KMS-11 (cell line): ENCODE measurements around the gene MACROH2A1.

ENCODE experiments used
- H2AFZ ChIP-seq: fragments of 200-600 bp; sonication (generic); 2 replicates; pipeline ENCODE4 v1.6.1; 2016; ENCODE audit warnings: antibody characterized with exemption, mixed run types, low read depth
- H3K27ac ChIP-seq: fragments of 200-600 bp; sonication (generic); 2 replicates; pipeline ENCODE4 v1.6.1; 2016; ENCODE audit warnings: mild to moderate bottlenecking, mixed run types
- H3K27me3 ChIP-seq: fragments of 200-600 bp; sonication (generic); 2 replicates; pipeline ENCODE4 v1.6.1; 2017; ENCODE audit warnings: mild to moderate bottlenecking, low read depth, mixed run types, moderate library complexity; ENCODE audit not compliant: insufficient read depth
- H3K36me3 ChIP-seq: fragments of 200-600 bp; sonication (generic); 2 replicates; pipeline ENCODE4 v1.6.1; 2017; ENCODE audit warnings: mild to moderate bottlenecking, mixed run types; ENCODE audit not compliant: insufficient read depth
- H3K4me1 ChIP-seq: fragments of 200-600 bp; sonication (generic); 2 replicates; pipeline ENCODE4 v1.6.1; 2016; ENCODE audit warnings: mild to moderate bottlenecking, low read depth, mixed run types; ENCODE audit not compliant: poor library complexity, severe bottlenecking
- H3K4me2 ChIP-seq: fragments of 200-600 bp; sonication (generic); 2 replicates; pipeline ENCODE4 v1.7.0; 2016; ENCODE audit warnings: mild to moderate bottlenecking, mixed run types
- H3K4me3 ChIP-seq: fragments of 200-600 bp; sonication (generic); IDR thresholded peaks from 2 replicates; pipeline ENCODE4 v1.6.1; 2017; ENCODE audit warnings: low read depth, low read length, mixed read lengths; ENCODE audit not compliant: insufficient read depth
- H3K79me2 ChIP-seq: fragments of 200-600 bp; sonication (generic); 2 replicates; pipeline ENCODE4 v1.6.1; 2016; ENCODE audit warnings: low read depth, mixed run types; ENCODE audit not compliant: insufficient read depth
- H3K9ac ChIP-seq: fragments of 200-600 bp; sonication (generic); 2 replicates; pipeline ENCODE4 v1.6.1; 2016; ENCODE audit warnings: mild to moderate bottlenecking, mixed run types
- H4K20me1 ChIP-seq: fragments of 200-600 bp; sonication (generic); 2 replicates; pipeline ENCODE4 v1.6.1; 2016; ENCODE audit warnings: mild to moderate bottlenecking, mixed run types; ENCODE audit not compliant: insufficient read depth
- CTCF ChIP-seq: fragments of 200-600 bp; sonication (generic); conservative IDR thresholded peaks from 2 replicates; pipeline ENCODE4 v1.6.1; 2017; ENCODE audit warnings: low read depth, mild to moderate bottlenecking, antibody characterized with exemption, low read length, moderate library complexity, mixed read lengths

MACROH2A1 gene

GRCh38 chr5:135362102-135362501 is 36.9 kb downstream of the MACROH2A1 start:
- Histone ChIP-seq H3K4me1 (no peaks in the 10 kb centered on the region), H2AFZ (no peak overlapping the region), H3K9ac (no peak overlapping the region), H3K4me3 (no peak overlapping the region), H3K36me3 (0 out of 2 replicates have a peak, but pooled peaks cover 3% of the 10 kb centered on the region), H3K27me3 (no peaks in the 10 kb centered on the region), H3K79me2 (no peaks in the 10 kb centered on the region), H4K20me1 (no peaks in the 10 kb centered on the region), H3K27ac (no peak overlapping the region), H3K4me2 (no peak overlapping the region)
- TF ChIP-seq CTCF, result no peak

GRCh38 chr5:135360278-135361274 is 38.5 kb downstream of the MACROH2A1 start:
- no peak overlapping the region for H3K27ac ChIP-seq
- H2AFZ ChIP-seq, result no peak overlapping the region
- no peaks in the 10 kb centered on the region for H4K20me1 ChIP-seq
- H3K27me3 ChIP-seq, result no peaks in the 10 kb centered on the region
- no peak overlapping the region for H3K4me2 ChIP-seq
- H3K36me3 ChIP-seq, result 0 out of 2 replicates have a peak, but pooled peaks cover 3% of the 10 kb centered on the region
- H3K9ac ChIP-seq, result no peak overlapping the region
- no peaks in the 10 kb centered on the region for H3K4me1 ChIP-seq
- TF ChIP-seq CTCF, result no peak
- H3K79me2 ChIP-seq, result no peaks in the 10 kb centered on the region
- H3K4me3 ChIP-seq, result no peak overlapping the region

GRCh38 chr5:135359374-135360165 is 39.5 kb downstream of the MACROH2A1 start:
- Histone ChIP-seq H3K36me3 (0 out of 2 replicates have a peak, but pooled peaks cover 3% of the 10 kb centered on the region), H3K27ac (no peak overlapping the region), H3K4me1 (no peaks in the 10 kb centered on the region), H3K27me3 (no peaks in the 10 kb centered on the region), H3K79me2 (no peaks in the 10 kb centered on the region), H3K4me3 (no peak overlapping the region), H3K4me2 (no peak overlapping the region), H4K20me1 (no peaks in the 10 kb centered on the region), H3K9ac (no peak overlapping the region), H2AFZ (no peak overlapping the region)
- TF ChIP-seq CTCF, result no peak

- Histone ChIP-seq H3K4me3 (no peak overlapping the region), H3K27me3 (no peaks in the 10 kb centered on the region), H3K4me1 (no peaks in the 10 kb centered on the region), H3K9ac (no peak overlapping the region), H3K36me3 (0 out of 2 replicates have a peak, but pooled peaks cover 3% of the 10 kb centered on the region), H3K27ac (no peak overlapping the region), H3K79me2 (no peaks in the 10 kb centered on the region), H4K20me1 (no peaks in the 10 kb centered on the region), H3K4me2 (no peak overlapping the region), H2AFZ (no peak overlapping the region)
- no peak for TF ChIP-seq CTCF
Measured at GRCh38 chr5:135357685-135358084, 41.3 kb downstream of the MACROH2A1 start.
